PFSK-1 (cell line): ENCODE data around the gene ARSD.

Experiments
- FOXP2 ChIP-seq: optimal IDR thresholded peaks from 2 replicates; pipeline ENCODE3; 2011; ENCODE audit warnings: borderline replicate concordance, control low read depth, inconsistent platforms; ENCODE audit not compliant: insufficient read depth; ENCODE audit errors: extremely low read length, extremely low read depth
- POLR2AphosphoS5 ChIP-seq: IDR thresholded peaks from 2 replicates; pipeline ENCODE4 v1.6.1; 2012; ENCODE audit warnings: low read depth, mild to moderate bottlenecking, control low read depth, low read length, moderate library complexity
- SIN3A ChIP-seq: IDR thresholded peaks from 2 replicates; pipeline ENCODE4 v1.6.1; 2012; ENCODE audit warnings: mild to moderate bottlenecking, low read length, moderate library complexity, borderline replicate concordance; ENCODE audit not compliant: insufficient read depth
- TAF1 ChIP-seq: IDR thresholded peaks from 2 replicates; pipeline ENCODE4 v1.6.1; 2012; ENCODE audit warnings: low read length, control low read depth, borderline replicate concordance; ENCODE audit not compliant: insufficient read depth
- TF ChIP-seq, protein P1 (sequence below), 2 experiments: IDR thresholded peaks; 2 replicates each; pipeline versions ENCODE4 v1.6.1 to v1.8.0; 2011 to 2012; ENCODE audit warnings: low read depth in 2 of 2, low read length in 2 of 2, control low read depth in 1 of 2, inconsistent platforms in 1 of 2, mild to moderate bottlenecking in 1 of 2, moderate library complexity in 1 of 2; ENCODE audit not compliant: insufficient read depth in 1 of 2

ARSD gene

DNA sequence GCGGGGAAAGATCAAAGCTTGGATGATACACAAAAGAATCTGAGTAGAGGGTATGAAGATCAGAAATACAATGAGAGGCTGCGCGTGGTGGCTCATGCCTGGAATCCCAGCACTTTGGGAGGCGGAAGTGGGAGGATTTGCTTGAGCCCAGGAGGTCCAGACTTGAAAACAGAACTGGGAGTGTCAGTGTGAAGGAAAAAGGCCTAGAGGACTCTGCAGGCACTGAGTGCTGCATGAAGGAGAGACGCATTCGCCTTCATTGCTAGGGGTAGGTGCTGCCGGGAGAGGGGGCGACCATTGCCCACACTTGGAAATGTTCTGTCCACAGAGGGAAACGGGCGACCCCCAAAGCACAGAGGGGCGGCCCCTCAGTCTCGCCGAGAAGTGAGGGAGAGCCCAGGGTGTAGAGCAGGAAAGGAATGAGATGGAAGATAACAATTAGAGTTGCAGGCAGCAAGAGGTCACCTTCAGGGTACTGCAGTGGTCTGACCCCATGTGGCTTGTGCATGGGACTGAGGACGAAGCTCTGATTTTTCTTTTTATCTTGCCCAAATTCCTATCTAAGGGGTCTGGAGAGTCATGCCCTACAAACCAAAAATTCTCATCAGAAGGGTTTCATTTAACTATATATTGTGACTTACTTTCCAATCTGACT, 31.8 kb upstream of the ARSD start:
- TF ChIP-seq TAF1 (no peak), SIN3A (no peak), POLR2AphosphoS5 (no peak), FOXP2 (no peak)
- TF ChIP-seq, protein P1, sequence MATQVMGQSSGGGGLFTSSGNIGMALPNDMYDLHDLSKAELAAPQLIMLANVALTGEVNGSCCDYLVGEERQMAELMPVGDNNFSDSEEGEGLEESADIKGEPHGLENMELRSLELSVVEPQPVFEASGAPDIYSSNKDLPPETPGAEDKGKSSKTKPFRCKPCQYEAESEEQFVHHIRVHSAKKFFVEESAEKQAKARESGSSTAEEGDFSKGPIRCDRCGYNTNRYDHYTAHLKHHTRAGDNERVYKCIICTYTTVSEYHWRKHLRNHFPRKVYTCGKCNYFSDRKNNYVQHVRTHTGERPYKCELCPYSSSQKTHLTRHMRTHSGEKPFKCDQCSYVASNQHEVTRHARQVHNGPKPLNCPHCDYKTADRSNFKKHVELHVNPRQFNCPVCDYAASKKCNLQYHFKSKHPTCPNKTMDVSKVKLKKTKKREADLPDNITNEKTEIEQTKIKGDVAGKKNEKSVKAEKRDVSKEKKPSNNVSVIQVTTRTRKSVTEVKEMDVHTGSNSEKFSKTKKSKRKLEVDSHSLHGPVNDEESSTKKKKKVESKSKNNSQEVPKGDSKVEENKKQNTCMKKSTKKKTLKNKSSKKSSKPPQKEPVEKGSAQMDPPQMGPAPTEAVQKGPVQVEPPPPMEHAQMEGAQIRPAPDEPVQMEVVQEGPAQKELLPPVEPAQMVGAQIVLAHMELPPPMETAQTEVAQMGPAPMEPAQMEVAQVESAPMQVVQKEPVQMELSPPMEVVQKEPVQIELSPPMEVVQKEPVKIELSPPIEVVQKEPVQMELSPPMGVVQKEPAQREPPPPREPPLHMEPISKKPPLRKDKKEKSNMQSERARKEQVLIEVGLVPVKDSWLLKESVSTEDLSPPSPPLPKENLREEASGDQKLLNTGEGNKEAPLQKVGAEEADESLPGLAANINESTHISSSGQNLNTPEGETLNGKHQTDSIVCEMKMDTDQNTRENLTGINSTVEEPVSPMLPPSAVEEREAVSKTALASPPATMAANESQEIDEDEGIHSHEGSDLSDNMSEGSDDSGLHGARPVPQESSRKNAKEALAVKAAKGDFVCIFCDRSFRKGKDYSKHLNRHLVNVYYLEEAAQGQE (IDR thresholded peaks at IDR 0.05; ENCODE audit: insufficient read depth in 1 of 2, low read depth in 2 of 2, low read length in 2 of 2): no peak

DNA sequence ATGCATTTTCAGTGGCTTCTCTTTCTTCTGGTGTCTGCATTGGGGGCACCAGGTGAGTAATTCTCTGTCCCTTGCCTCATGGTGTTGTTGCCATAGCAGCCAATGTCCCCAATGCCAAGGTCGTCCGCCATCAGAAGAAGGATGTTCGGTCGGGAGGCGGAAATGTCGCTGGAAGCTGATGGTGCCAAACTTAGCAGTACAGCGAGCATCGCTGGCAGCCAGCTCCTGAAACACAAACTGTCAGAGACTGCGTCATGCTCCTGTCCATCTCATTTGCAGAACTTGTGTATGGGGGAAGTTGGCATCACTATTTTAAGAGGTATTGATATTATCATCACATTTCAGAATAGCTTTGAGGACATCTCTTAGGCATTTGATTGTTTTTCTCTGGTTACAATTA, 29.1 kb upstream of the ARSD start:
- no peak for TF ChIP-seq POLR2AphosphoS5
- TF ChIP-seq, protein P1 (IDR thresholded peaks at IDR 0.05; ENCODE audit: insufficient read depth in 1 of 2, low read depth in 2 of 2, low read length in 2 of 2): no peak
- TF ChIP-seq TAF1: no peak
- TF ChIP-seq FOXP2: no peak
- TF ChIP-seq SIN3A: no peak

GRCh38 chrX:2955838-2956237, 26.7 kb upstream of the ARSD start:
- TF ChIP-seq SIN3A (no peak), TAF1 (no peak), POLR2AphosphoS5 (no peak)
- TF ChIP-seq, protein P1 (IDR thresholded peaks at IDR 0.05; ENCODE audit: insufficient read depth in 1 of 2, low read depth in 2 of 2, low read length in 2 of 2): no peak

DNA sequence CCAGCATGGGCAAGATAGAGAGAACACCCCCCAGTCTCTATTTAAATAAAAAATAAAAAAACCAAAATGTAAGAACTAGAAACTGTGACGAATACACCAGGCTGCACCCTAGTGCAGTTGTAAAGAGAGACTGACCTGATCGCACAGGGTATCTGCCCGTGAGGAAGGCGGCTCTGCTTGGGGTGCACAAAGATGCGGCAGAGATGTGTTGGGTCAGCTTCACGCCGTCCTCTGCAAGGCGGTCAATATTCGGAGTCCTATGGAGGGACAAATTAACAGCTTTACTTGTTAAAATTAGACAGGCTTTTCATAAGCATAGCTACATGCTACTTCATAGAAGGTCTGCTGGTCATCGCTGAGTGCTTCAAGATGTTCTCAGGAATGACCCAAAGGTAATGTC, 26.1 kb upstream of the ARSD start:
- TF ChIP-seq TAF1: no peak
- no peak for TF ChIP-seq FOXP2
- no peak for TF ChIP-seq POLR2AphosphoS5
- no peak for TF ChIP-seq SIN3A

- TF ChIP-seq FOXP2 (no peak), TAF1 (no peak), POLR2AphosphoS5 (no peak), SIN3A (no peak)
- TF ChIP-seq, protein P1 (IDR thresholded peaks at IDR 0.05; ENCODE audit: insufficient read depth in 1 of 2, low read depth in 2 of 2, low read length in 2 of 2): no peak
Observed at GRCh38 chrX:2954541-2954940, 25.4 kb upstream of the ARSD start.
